ENCODE results near the gene PPARGC1A.

The PPARGC1A gene

DNA sequence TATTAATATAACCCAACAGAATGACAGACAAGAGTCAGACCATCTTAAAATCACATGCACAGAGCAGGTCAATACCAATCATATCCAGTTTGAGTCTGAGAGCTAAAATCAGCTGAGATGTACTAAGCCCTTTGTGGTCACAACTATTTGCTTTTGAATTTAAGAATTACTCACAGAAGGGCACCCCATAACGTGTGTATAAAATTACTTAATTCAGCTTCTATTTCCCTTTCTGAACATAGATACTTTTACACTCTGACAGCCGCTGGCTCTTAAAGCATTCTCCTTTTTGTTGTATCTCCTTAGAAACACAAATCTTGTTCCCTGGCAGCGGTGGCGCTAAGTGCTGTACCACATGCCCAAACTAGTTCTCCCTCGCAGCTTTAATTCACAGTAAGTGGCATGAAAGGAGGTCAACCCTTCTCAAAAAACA is 14.8 kb upstream of the PPARGC1A start:
- no peak for DNase-seq

DNA sequence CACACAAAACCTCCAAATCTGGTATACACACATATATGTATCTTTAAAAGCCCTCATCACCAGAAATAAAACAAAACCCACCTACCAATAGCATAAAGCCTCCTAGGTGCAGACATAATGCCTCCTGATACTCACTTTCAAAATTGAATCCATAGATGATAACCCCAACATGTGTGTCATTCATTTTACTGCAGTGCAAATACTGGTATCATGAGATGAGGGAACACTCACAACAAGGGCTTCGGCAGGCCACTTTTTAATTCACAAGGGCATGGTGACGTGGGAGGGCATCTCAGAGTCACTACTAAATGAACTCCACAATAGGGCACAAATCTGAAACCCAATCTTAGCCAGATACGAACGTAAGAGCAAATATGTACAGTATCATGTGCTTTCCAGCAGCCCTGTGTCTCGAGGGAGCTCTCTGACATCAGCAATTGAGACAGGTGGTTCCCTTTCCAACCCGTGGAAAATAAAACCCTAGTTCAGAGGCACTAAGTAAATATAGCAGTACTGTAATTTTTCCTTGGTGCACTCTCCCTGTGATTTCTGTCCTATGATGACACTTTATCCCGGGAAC is 14.1 kb upstream of the PPARGC1A start:
- DNase-seq, result peak; percentile 20

DNA sequence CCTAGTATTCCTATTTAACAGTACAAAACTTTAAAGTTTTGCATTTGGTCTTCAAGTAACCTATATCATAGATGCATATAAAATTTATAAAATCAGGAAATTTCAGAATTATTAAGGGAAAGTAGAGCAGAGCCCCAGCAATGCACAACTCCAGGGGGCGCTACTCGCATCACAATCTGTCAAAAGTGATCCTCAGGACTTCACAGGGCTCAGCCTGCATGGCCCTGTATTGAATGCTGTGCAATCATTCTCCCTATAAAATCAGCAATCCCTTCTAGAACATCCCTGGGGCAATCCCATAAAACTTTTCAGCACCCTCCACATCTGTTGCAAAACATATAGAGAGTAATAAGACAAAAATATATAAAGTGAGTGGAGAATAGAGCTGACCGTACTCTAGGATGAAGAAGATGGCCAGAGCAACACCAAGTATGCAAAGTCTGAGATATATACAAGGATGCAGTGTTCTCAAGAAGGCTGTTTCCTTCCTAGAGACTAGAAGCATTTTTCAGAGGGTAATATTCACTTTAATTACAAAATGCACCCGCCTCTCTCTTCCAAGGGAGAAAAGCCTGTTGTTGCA is 12.5 kb upstream of the PPARGC1A start:
- DNase-seq, result no peak

DNA sequence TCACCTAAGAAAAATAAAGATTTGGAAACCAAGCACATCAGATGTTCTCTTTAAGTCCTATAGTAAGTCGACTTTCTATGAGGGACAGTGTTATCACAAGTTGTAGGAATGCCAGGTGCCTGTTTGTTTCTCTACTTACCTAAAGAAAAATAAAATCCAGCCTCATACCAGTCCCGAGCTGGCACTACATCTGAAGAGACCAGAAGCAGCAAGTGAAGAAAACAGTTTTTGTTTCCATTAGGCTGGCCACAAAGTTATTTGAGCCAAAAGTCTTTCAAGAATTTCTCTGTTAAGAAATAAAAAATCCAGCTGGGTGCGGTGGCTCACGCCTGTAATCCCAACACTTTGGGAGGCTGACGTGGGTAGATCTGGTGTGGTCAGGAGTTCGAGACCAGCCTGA is 10.8 kb upstream of the PPARGC1A start:
- no peak for DNase-seq

DNA sequence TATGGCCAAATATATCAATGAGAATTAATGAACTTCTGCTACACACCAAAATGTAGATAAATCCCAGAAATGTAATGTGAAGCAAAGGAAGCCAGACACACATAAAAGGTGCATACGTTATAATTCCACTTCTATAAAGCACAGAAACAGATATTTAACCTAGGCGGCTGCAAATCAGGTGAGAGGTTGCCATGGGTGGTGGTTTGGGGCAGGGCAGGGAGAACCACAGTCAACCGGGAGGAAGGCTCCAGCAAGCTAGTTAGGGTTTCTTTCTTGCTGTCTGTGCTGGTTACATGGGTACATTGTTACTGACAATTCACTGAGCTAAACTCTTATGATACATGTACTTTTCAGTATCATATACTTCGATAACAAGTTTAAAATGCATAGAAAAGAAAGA is 9.7 kb upstream of the PPARGC1A start:
- DNase-seq, result no peak

GRCh38 chr4:23897564-23898109 is 7.8 kb upstream of the PPARGC1A start:
- DNase-seq, result no peak

- DNase-seq, result no peak
Measured at GRCh38 chr4:23894021-23894420, 4.2 kb upstream of the PPARGC1A start.

GRCh38 chr4:23891064-23891421 is 1.2 kb upstream of the PPARGC1A start:
- no peak for DNase-seq

GRCh38 chr4:23890369-23891063 is 669 bp upstream of the PPARGC1A start:
- DNase-seq, result no peak

- no peak for DNase-seq
Measured at GRCh38 chr4:23889391-23889790, 456 bp downstream of the PPARGC1A start.

DNA sequence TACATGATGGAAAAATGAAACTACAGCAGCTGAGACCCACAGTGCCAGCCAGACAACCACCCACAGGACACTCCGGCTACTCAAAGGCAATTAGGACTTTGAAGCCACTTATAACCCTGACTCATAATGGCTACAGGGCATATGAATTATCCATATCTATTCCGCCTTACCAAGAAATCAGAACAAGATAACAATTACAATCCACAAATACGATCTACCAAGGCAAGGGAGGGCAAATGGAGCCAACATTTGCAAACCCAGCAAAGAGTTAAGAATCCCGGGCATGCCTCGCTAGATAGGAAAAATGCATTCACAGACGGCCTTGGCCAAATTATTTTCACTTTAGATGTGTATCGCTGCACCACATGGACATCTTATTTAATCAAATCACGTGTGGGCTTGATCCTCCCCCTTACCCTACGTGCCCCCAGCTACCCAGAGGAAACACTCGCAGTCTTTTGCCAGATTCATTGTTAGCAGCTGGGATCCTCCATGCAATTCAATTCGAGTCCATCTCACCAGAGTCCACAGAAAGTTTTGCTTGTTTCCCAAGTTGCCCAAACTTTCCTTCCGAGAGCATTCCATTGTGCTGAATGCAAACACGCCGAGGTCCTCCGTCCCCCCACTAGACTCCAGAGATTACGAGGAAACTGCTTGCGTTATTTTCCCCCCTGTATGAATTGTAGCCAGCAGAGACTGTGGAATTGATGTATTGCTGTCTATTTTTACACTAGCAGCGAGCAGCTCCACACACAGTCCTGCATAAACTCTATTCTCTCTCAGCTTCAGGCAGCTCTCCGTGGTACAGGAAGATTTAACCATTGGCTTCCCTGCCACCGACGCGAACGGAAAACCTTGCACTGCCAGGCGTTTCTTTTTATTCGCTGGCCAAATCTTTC is 1.2 kb downstream of the PPARGC1A start:
- no peak for DNase-seq

- peak; percentile 7 for DNase-seq
Measured at GRCh38 chr4:23887989-23888388, 1.9 kb downstream of the PPARGC1A start.

DNA sequence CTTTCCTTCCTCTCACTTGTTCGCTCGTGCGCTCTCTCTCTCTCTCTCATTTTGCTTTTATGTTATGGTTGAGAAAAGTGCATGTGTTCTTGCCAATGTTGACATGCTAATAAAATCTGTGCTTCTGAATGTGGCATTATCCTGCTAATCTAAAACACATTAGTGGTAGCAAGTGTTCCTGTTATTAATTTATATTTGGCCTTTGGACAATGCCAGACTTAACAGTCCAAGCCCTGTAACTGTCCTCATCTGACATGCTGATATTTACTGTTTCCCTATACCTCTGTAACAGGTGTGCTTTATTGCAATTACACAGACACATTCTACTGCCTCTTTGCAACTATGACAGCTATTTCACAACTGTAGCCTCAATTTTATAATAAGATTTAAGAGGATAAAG is 2.7 kb downstream of the PPARGC1A start:
- DNase-seq, result no peak

- DNase-seq, result no peak
Measured at GRCh38 chr4:23885943-23886590, 3.8 kb downstream of the PPARGC1A start.

GRCh38 chr4:23884741-23885140 is 5.1 kb downstream of the PPARGC1A start:
- DNase-seq, result no peak

DNA sequence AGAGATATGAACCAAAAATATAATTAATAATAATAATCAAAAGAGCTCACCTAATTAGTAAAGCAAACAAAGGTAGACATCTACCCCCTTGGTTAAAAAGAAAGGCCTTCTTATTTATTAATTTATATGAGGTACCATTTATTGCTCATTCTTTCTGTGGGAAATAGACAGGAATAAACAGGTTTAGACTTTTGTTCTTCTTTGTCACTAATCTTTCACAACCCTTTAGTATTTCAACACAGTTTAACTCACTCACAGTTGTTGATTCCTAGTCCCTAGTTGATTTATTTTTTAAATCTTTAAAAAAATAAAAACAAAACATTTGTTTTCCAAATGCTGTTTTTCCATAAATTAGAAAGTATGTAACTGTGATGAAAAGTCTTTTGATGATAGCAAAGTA is 5.6 kb downstream of the PPARGC1A start:
- no peak for DNase-seq

DNA sequence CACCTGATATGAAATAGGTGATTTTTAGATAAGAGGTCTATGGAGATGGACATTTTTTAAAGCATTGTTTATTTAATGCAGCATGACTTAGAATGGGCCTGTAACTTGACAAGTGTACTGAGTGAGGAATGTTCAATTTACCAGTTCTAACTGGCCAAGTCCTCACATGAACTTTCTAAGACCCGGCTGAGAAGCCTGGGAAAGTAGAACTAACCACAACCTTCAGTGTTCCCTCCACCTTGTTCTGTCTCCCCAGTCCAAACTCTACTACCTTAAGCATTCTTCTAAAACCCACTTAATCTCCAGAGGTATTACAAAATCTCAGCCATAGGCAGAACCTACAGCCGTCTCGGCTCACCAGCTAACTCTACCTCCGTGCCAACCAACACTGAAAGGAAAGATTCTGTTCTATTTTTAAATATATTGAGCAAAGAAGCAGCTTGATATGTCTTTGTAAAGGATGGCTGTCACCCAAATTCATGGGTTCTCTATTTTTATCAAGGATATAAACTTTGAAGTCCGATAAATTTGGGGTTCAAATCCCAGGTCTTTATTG is 6.8 kb downstream of the PPARGC1A start:
- no peak for DNase-seq

- no peak for DNase-seq
Measured at GRCh38 chr4:23881674-23882337, 8.0 kb downstream of the PPARGC1A start.

- DNase-seq, result no peak
Measured at GRCh38 chr4:23881052-23881501, 8.8 kb downstream of the PPARGC1A start.

DNA sequence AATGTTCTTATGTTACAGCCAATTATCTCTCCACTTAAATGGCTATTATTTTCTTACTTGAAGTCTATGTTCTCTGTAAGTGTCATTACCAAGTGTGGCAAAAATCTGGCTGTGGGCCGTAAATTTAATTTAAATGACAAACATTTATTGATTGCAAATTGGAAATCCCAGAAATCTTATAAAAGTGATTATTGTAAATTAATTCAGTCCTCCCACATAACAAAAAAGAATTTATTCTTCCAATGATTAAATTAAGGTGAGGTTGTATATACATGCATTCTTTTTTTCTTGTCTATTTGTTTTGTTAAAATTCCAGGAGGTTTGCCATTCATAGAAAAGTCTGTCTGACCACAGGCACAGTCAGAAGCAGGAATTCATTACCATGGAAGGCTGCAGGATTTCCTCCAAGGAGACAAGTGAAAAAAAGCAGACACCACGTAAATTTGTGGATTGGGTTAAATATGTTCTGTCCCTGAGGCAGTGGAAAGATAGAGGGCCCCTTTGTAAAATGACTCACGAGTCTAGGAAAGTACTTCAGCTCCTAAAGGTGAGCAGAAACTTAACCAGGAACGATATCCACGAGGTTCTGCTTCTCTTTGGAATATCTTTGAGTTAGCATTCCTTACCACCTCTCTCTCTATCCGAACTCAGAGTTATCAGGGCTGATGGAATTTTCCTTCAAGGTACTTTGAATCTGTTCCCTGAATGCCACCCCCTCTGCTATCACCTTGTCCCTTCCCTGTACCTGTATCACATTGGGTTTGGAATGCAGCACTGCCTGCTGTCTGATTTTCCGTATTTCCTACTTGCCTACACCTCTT is 10.7 kb downstream of the PPARGC1A start:
- DNase-seq, result no peak
